SK-N-SH (cell line): ENCODE data around the gene PRSS23.

Experiments used
- CHD2 ChIP-seq: fragments of 150-350 bp; IDR thresholded peaks from 2 replicates; pipeline ENCODE4 v1.6.1; 2018; ENCODE audit warnings: low read length; ENCODE audit not compliant: partially characterized antibody
- CTCF ChIP-seq: fragments of 200-600 bp; sonication (generic); IDR thresholded peaks from 2 replicates; pipeline ENCODE4 v1.6.1; 2017; ENCODE audit warnings: antibody characterized with exemption, mild to moderate bottlenecking, moderate library complexity
- EZH2phosphoT487 ChIP-seq: fragments of 200-600 bp; sonication (generic); IDR thresholded peaks from 2 replicates; pipeline ENCODE4 v1.6.1; 2017; ENCODE audit warnings: low read depth, mixed run types, mild to moderate bottlenecking, antibody characterized with exemption, moderate library complexity, borderline replicate concordance
- FOSL2 ChIP-seq: IDR thresholded peaks from 2 replicates; pipeline ENCODE4 v1.4.0; 2012; ENCODE audit warnings: low read depth, mild to moderate bottlenecking, moderate library complexity, borderline replicate concordance
- GABPA ChIP-seq: IDR thresholded peaks from 2 replicates; pipeline ENCODE4 v1.4.0; 2012; ENCODE audit warnings: low read depth, mild to moderate bottlenecking
- MAX ChIP-seq: IDR thresholded peaks from 2 replicates; pipeline ENCODE4 v1.4.0; 2012; ENCODE audit warnings: low read depth
- POLR2AphosphoS5 ChIP-seq: IDR thresholded peaks from 2 replicates; pipeline ENCODE4 v1.6.1; 2012; ENCODE audit warnings: low read depth, low read length
- RXRA ChIP-seq: IDR thresholded peaks from 2 replicates; pipeline ENCODE4 v1.4.0; 2012; ENCODE audit warnings: low read depth, mild to moderate bottlenecking, borderline replicate concordance
- SIN3A ChIP-seq: IDR thresholded peaks from 2 replicates; pipeline ENCODE4 v1.6.1; 2012; ENCODE audit warnings: low read depth, mild to moderate bottlenecking, low read length, moderate library complexity, borderline replicate concordance
- TCF12 ChIP-seq: IDR thresholded peaks from 2 replicates; pipeline ENCODE4 v1.4.0; 2012

GRCh38 chr11:86815726-86816125, 15.4 kb downstream of the PRSS23 start:
- TF ChIP-seq CTCF: no peak
- TF ChIP-seq SIN3A: no peak
- TF ChIP-seq POLR2AphosphoS5: no peak
- no peak for TF ChIP-seq RXRA
- TF ChIP-seq MAX: no peak
- no peak for TF ChIP-seq FOSL2
- no peak for TF ChIP-seq TCF12
- TF ChIP-seq GABPA: no peak
- no peak for TF ChIP-seq CHD2
- no peak for TF ChIP-seq EZH2phosphoT487
